Activated CD4-positive, alpha-beta T cell treated with anti-CD3 and anti-CD28 coated beads, Interleukin-2, amount 10 ng/mL, durations not matched to agents 24 days and 14 days (primary cell): Measurements from ENCODE around the gene RSPH10B2. TPM values are rescaled to one million over a fixed set of nuclear protein-coding genes. Genes with fewer than 3 reads are reported as not detected.
"Not testable (repeated sequence)": the region's sequence is repeated elsewhere in the genome, so short reads cannot be mapped to it uniquely, and the experiment has no call there.

ENCODE experiments used
- DNase-seq: peaks from one replicate; pipeline ENCODE4 v3.0.0; 2022
- H3K27ac Mint-ChIP-seq: one replicate; pipeline ENCODE4 v1.8.0; 2022; ENCODE audit warnings: mild to moderate bottlenecking, mixed read lengths
- H3K27me3 Mint-ChIP-seq: one replicate; pipeline ENCODE4 v1.8.0; 2022; ENCODE audit warnings: mixed read lengths
- H3K36me3 Mint-ChIP-seq: one replicate; pipeline ENCODE4 v1.8.0; 2022; ENCODE audit warnings: low read depth, mild to moderate bottlenecking, mixed read lengths
- H3K4me1 Mint-ChIP-seq: one replicate; pipeline ENCODE4 v1.8.0; 2021; ENCODE audit warnings: mixed read lengths
- H3K4me3 Mint-ChIP-seq: one replicate; pipeline ENCODE4 v1.8.0; 2022; ENCODE audit warnings: mild to moderate bottlenecking, moderate library complexity, mixed read lengths
- H3K9me3 Mint-ChIP-seq: one replicate; pipeline ENCODE4 v1.8.0; 2021; ENCODE audit warnings: mixed read lengths
- intact Hi-C: fragments of 100-400 bp; cut with micrococcal nuclease; formaldehyde crosslinking; loops from one replicate; pipeline ENCODE4 v1.15.1; 2023
- total RNA-seq: library from RNA; stranded (reverse); gene quantifications from 2 replicates; pipeline ENCODE4 v1.2.3, GENCODE V29; 2022

Gene RSPH10B2
- total RNA-seq, 1 donor from 2014 or later = 0.58 TPM

DNA sequence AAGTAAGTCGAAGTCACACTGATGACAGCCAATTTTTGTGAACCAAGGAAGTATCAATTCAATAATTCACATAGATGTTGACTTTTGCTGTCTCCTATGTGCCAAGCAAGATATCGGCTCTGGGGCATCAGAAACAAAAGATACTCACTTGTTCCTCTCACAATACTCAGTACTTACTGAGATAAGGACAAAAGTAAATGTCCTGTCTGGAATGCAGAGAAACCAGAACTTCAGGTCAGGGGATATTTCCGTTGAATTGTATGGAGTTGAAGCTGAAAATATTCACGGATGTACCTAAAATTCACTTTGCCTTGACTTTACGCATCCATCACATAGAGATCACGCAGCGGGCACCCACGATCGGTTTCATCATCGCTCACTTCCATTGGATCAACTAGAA, 83.2 kb downstream of the RSPH10B2 start:
- peaks cover 11% of the 10 kb centered on the region for H3K27me3 Mint-ChIP-seq
- DNase-seq, H3K36me3 Mint-ChIP-seq, H3K4me1 Mint-ChIP-seq, H3K4me3 Mint-ChIP-seq, intact Hi-C loops, H3K9me3 Mint-ChIP-seq, H3K27ac Mint-ChIP-seq: not testable (repeated sequence)

GRCh38 chr7:6842278-6842921, 88.5 kb downstream of the RSPH10B2 start:
- H3K4me3 Mint-ChIP-seq, H3K36me3 Mint-ChIP-seq, H3K27ac Mint-ChIP-seq, H3K4me1 Mint-ChIP-seq, DNase-seq, H3K9me3 Mint-ChIP-seq, intact Hi-C loops, H3K27me3 Mint-ChIP-seq: not testable (repeated sequence)

DNA sequence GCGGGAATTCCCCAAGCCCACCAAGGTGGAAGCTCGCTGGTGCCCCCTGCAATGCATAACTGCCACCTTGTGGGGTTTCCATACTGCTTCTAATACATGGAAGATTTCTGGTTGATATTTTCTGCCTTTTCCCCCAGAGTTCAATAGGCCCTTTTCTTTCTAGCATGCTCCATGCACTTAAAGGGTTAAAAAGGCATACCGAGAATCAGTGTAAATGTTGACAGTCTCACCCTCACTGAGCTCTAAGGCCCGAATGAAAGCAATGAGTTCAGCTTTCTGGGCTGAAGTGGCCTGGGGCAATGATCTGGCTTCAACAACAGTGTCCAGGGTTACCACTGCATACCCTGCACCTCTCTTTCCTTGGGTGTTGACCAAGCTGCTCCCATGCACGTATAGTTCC, 89.2 kb downstream of the RSPH10B2 start:
- H3K36me3 Mint-ChIP-seq, intact Hi-C loops, H3K4me1 Mint-ChIP-seq, H3K4me3 Mint-ChIP-seq, H3K9me3 Mint-ChIP-seq, H3K27me3 Mint-ChIP-seq, H3K27ac Mint-ChIP-seq, DNase-seq: not testable (repeated sequence)

GRCh38 chr7:6843654-6844053, 89.8 kb downstream of the RSPH10B2 start:
- H3K27me3 Mint-ChIP-seq, H3K9me3 Mint-ChIP-seq, H3K4me3 Mint-ChIP-seq, H3K4me1 Mint-ChIP-seq, intact Hi-C loops, H3K36me3 Mint-ChIP-seq, DNase-seq, H3K27ac Mint-ChIP-seq: not testable (repeated sequence)

DNA sequence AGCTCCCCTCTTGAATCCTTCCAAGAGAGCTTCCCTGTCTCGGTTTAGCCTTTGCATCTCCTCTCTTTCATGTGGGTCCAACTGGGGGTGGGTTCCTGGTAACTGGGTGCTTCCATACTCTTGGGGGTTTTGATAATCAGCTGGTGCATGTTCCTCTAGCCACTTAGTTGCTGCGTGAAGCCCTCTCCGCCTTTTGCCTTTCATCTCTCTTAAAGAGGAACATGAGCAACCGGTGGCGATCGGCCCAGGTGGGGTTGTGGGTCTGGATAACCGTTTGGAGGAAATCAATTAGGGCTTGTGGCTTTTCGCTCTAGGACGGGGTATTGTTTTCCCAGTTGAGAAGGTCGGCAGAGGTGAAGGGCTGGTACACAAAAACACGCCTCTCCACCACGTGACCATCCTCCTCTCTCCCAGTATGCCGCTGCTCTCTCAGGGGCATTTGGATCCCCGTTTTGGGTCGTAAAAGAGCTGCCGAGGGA, 92.1 kb downstream of the RSPH10B2 start:
- H3K27me3 Mint-ChIP-seq, H3K4me3 Mint-ChIP-seq, H3K4me1 Mint-ChIP-seq, DNase-seq, H3K27ac Mint-ChIP-seq, intact Hi-C loops, H3K9me3 Mint-ChIP-seq, H3K36me3 Mint-ChIP-seq: not testable (repeated sequence)

GRCh38 chr7:6847751-6848150, 93.8 kb downstream of the RSPH10B2 start:
- H3K27me3 Mint-ChIP-seq, H3K4me3 Mint-ChIP-seq, H3K9me3 Mint-ChIP-seq, H3K4me1 Mint-ChIP-seq, H3K27ac Mint-ChIP-seq, DNase-seq, H3K36me3 Mint-ChIP-seq, intact Hi-C loops: not testable (repeated sequence)

Other genes with a start within 250 kb of the RSPH10B2 start
- 0.05 TPM in 1 of 2 replicates, not detected in the other for gene GRID2IP, start 202.6 kb upstream of the RSPH10B2 start, total RNA-seq
- gene ZDHHC4, start 176.6 kb upstream of the RSPH10B2 start, total RNA-seq = 26.7 and 28.3 TPM in 2 replicates
- gene INTS15, start 164.1 kb upstream of the RSPH10B2 start, total RNA-seq = 42.5 and 45.1 TPM in 2 replicates
- 0.33 and 0.42 TPM in 2 replicates for gene ZNF853, start 138.5 kb upstream of the RSPH10B2 start, total RNA-seq
- 28.8 and 29.4 TPM in 2 replicates for gene ZNF316, start 116.8 kb upstream of the RSPH10B2 start, total RNA-seq
- gene ZNF12, start 47.2 kb upstream of the RSPH10B2 start, total RNA-seq = 17.9 and 22.8 TPM in 2 replicates
- 78.1 and 83.8 TPM in 2 replicates for gene CCZ1B, start 72.2 kb downstream of the RSPH10B2 start, total RNA-seq